Activated T-cell treated with anti-CD3 and anti-CD28 coated beads, Interleukin-2, amount 50 U/mL, for 72 hours (primary cell): ENCODE measurements around the gene ATP10A. TPM values are rescaled to one million over a fixed set of nuclear protein-coding genes. Genes with fewer than 3 reads are reported as not detected.

Experiments used
- ATAC-seq, 2 donors: fragments of 150-1000 bp; cut with Tn5 transposase; replicated peaks in 1 of 2; 2 replicates each; pipeline ENCODE4 v1.10.0; 2021; ENCODE audit warnings: moderate library complexity in 2 of 2, mild to moderate bottlenecking in 1 of 2
- DNase-seq, 2 donors: peaks; one replicate each; pipeline ENCODE4 v3.0.0; 2021 to 2022; ENCODE audit warnings: mixed read lengths in 1 of 2
- H3K27ac Mint-ChIP-seq: one replicate; pipeline ENCODE4 v1.8.0; 2022; ENCODE audit warnings: mild to moderate bottlenecking, moderate library complexity, mixed read lengths
- H3K27me3 Mint-ChIP-seq: one replicate; pipeline ENCODE4 v1.8.0; 2022; ENCODE audit warnings: low read depth, mixed read lengths
- H3K36me3 Mint-ChIP-seq, 2 donors: one replicate each; pipeline ENCODE4 v1.8.0; 2022; ENCODE audit warnings: mixed read lengths in 2 of 2, mild to moderate bottlenecking in 1 of 2; ENCODE audit not compliant: insufficient read depth in 2 of 2
- H3K4me1 Mint-ChIP-seq: one replicate; pipeline ENCODE4 v1.8.0; 2022; ENCODE audit warnings: low read depth, mixed read lengths
- H3K4me3 Mint-ChIP-seq, 2 donors: one replicate each; pipeline ENCODE4 v1.8.0; 2022; ENCODE audit warnings: mild to moderate bottlenecking in 2 of 2, mixed read lengths in 2 of 2, moderate library complexity in 2 of 2
- H3K9me3 Mint-ChIP-seq, 2 donors: one replicate each; pipeline ENCODE4 v1.8.0; 2022; ENCODE audit warnings: mixed read lengths in 2 of 2
- total RNA-seq, 2 donors: library from RNA; stranded (reverse); gene quantifications; one replicate each; pipeline ENCODE4 v1.2.3, GENCODE V29; 2022

The ATP10A gene
- total RNA-seq, 2 donors from 2014 or later = 21.9 to 25.6 TPM

DNA sequence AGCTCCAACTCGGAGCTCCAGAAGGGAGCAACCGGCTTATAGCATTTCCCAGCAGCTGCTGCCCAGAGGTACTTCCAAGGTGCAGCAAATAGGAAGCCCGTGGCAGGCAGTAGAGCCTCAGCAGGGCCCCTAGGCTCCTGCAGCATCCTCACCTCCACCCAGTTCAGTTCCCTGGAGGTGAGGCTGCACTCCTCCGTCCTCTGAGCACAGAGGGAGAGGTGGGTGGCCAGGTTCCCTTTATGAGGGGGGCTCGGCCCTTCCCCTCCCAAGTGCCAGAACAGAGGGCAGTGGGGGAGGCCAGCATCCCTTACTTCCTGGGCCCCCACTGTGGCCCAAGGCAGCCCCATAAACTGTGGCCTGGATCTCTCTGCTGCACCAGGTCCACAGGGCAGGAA, 150.2 kb downstream of the ATP10A start:
- peaks cover 0 to 7% of the 10 kb centered on the region in 2 donors for H3K36me3 Mint-ChIP-seq
- no peak overlapping the region for H3K4me3 Mint-ChIP-seq
- H3K27ac Mint-ChIP-seq = no peak overlapping the region
- ATAC-seq = no peak
- H3K9me3 Mint-ChIP-seq = no peaks in the 10 kb centered on the region
- no peaks in the 10 kb centered on the region for H3K4me1 Mint-ChIP-seq
- no peaks in the 10 kb centered on the region for H3K27me3 Mint-ChIP-seq
- no peak for DNase-seq

- H3K4me3 Mint-ChIP-seq = no peak overlapping the region
- H3K36me3 Mint-ChIP-seq = peaks cover 0 to 7% of the 10 kb centered on the region in 2 donors
- H3K27me3 Mint-ChIP-seq = no peaks in the 10 kb centered on the region
- H3K27ac Mint-ChIP-seq = peak overlapping the region; percentile 74
- DNase-seq (no peak), ATAC-seq (no peak)
- H3K4me1 Mint-ChIP-seq = no peaks in the 10 kb centered on the region
- H3K9me3 Mint-ChIP-seq = no peaks in the 10 kb centered on the region
Observed at GRCh38 chr15:25712192-25712960, 150.8 kb downstream of the ATP10A start.

DNA sequence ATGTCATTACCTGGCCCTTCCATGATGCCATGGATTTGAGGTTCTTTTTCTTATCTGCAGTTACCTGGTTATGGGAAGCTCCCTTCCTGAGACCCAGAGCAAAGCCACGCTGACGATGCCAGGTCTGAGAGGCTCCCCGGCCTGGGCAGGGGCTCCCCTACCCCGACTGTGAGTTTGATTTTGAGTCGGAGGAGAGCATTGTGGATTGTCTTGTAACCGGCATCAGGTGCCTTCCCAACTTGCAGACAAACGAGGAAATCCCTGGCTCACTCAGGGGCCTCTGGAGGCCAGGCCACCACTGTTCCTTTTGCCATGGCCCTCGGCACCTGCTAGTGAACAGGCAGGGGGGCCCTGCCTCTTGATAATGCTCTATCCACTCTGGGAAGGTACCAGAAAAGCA, 151.4 kb downstream of the ATP10A start:
- H3K4me3 Mint-ChIP-seq = no peak overlapping the region
- peaks cover 0 to 7% of the 10 kb centered on the region in 2 donors for H3K36me3 Mint-ChIP-seq
- ATAC-seq = no peak
- no peaks in the 10 kb centered on the region for H3K4me1 Mint-ChIP-seq
- H3K27me3 Mint-ChIP-seq = no peaks in the 10 kb centered on the region
- DNase-seq = no peak
- H3K9me3 Mint-ChIP-seq = no peaks in the 10 kb centered on the region
- no peak overlapping the region for H3K27ac Mint-ChIP-seq

DNA sequence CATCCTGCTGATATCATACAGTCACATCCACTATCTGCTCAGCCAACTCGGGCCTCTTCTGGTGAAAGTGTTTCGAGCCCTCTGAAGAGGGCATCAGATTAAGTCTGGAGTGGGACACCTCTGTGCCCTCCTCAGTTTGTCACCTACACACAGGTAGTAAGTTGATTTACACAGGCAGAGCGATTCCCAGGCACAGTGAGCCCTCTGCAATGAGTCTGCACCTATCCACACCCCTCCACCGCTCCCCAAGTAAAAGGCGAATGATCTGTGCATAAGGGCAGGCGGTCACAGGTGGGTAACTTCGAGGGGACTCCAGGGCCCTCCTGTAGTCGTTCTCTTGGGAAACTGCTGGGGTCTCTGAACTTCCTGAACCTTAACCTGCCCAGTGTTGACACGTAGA, 152.0 kb downstream of the ATP10A start:
- no peak overlapping the region for H3K27ac Mint-ChIP-seq
- no peak for DNase-seq
- H3K4me3 Mint-ChIP-seq = no peak overlapping the region
- no peak for ATAC-seq
- H3K36me3 Mint-ChIP-seq = peaks cover 0 to 7% of the 10 kb centered on the region in 2 donors
- H3K4me1 Mint-ChIP-seq = no peaks in the 10 kb centered on the region
- no peaks in the 10 kb centered on the region for H3K9me3 Mint-ChIP-seq
- no peaks in the 10 kb centered on the region for H3K27me3 Mint-ChIP-seq

- Mint-ChIP-seq H3K36me3 (peaks cover 0 to 7% of the 10 kb centered on the region in 2 donors), H3K4me3 (no peak overlapping the region)
- peak; percentile 56 to 64 for ATAC-seq
Observed at GRCh38 chr15:25710184-25710583, 152.9 kb downstream of the ATP10A start.

DNA sequence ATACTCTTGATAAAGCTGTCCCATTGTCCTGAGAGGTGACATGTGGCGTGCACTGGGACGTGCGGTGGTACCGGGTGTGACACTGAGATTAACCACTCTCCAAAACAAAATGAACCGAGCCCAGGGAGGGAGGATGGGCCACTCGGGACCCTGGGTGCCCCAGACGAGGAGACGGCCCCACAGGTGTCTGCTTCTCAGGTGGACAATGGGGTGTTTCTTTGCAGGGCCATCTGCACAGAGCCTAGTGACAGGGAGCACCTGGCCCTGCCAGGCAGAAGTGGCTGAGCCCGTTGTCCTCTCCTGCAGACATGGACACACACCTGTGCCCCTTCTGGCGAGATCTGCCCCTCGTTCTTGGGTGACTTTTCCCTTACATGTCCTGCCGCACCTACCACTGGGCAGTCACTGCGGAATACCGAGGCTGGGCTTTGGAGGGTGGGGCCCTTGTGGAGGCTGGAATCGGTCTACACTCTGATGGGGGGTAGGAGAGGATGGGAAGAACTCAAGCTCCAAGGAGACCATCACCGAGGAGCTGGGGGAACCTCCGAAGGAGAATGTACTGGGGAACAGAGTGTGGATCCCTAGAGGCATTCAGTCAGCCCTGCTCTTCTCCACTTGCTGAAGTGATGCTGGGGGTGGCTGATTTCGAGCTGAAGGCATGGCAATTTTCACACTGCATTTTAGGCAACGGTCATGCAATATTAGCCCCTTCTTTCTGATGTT, 153.5 kb downstream of the ATP10A start:
- H3K4me3 Mint-ChIP-seq = no peak overlapping the region
- no peak for DNase-seq
- no peaks in the 10 kb centered on the region for H3K4me1 Mint-ChIP-seq
- H3K9me3 Mint-ChIP-seq = no peaks in the 10 kb centered on the region
- peaks cover 0 to 7% of the 10 kb centered on the region in 2 donors for H3K36me3 Mint-ChIP-seq
- ATAC-seq = no peak
- no peaks in the 10 kb centered on the region for H3K27me3 Mint-ChIP-seq
- no peak overlapping the region for H3K27ac Mint-ChIP-seq

More at GRCh38 chr15:25710184-25710583, 152.9 kb downstream of the ATP10A start:
- H3K27ac Mint-ChIP-seq = no peak overlapping the region
- DNase-seq = peak; percentile 47 to 55
- no peaks in the 10 kb centered on the region for H3K9me3 Mint-ChIP-seq
- H3K27me3 Mint-ChIP-seq = no peaks in the 10 kb centered on the region
- H3K4me1 Mint-ChIP-seq = no peaks in the 10 kb centered on the region

DNA sequence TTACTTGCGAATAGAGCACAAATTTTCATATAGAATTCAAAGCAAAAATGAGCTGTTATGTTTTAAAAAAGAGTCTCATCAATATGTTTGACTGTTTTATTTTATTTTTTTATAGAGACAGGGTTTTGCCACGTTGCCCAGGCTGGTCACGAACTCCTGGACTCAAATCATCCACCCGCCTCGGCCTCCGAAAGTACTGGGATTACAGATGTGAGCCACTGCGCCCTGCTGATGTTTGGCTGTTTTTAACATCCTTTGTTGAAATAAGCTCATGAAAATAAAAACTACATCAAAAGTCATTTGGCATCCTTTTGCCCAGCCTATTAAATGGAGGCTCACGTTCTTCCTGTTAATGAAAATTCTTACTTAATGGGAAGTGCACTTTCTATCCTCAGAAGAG, 154.7 kb downstream of the ATP10A start:
- H3K27me3 Mint-ChIP-seq = no peaks in the 10 kb centered on the region
- H3K36me3 Mint-ChIP-seq = peaks cover 0 to 5% of the 10 kb centered on the region in 2 donors
- H3K27ac Mint-ChIP-seq = no peak overlapping the region
- no peak for DNase-seq
- ATAC-seq = no peak
- H3K9me3 Mint-ChIP-seq = no peaks in the 10 kb centered on the region
- H3K4me3 Mint-ChIP-seq = no peak overlapping the region
- no peaks in the 10 kb centered on the region for H3K4me1 Mint-ChIP-seq

- ATAC-seq = no peak
- Mint-ChIP-seq H3K4me3 (no peak overlapping the region), H3K4me1 (no peaks in the 10 kb centered on the region), H3K27me3 (no peaks in the 10 kb centered on the region), H3K9me3 (no peaks in the 10 kb centered on the region), H3K27ac (no peak overlapping the region), H3K36me3 (peaks cover 0 to 5% of the 10 kb centered on the region in 2 donors)
- DNase-seq = no peak
Observed at GRCh38 chr15:25707656-25708365, 155.3 kb downstream of the ATP10A start.

- Mint-ChIP-seq H3K4me3 (no peak overlapping the region), H3K27ac (no peak overlapping the region), H3K9me3 (no peaks in the 10 kb centered on the region), H3K27me3 (no peaks in the 10 kb centered on the region), H3K36me3 (peaks cover 0 to 5% of the 10 kb centered on the region in 2 donors), H3K4me1 (no peaks in the 10 kb centered on the region)
- DNase-seq = no peak
- no peak for ATAC-seq
Observed at GRCh38 chr15:25706176-25706955, 156.8 kb downstream of the ATP10A start.

DNA sequence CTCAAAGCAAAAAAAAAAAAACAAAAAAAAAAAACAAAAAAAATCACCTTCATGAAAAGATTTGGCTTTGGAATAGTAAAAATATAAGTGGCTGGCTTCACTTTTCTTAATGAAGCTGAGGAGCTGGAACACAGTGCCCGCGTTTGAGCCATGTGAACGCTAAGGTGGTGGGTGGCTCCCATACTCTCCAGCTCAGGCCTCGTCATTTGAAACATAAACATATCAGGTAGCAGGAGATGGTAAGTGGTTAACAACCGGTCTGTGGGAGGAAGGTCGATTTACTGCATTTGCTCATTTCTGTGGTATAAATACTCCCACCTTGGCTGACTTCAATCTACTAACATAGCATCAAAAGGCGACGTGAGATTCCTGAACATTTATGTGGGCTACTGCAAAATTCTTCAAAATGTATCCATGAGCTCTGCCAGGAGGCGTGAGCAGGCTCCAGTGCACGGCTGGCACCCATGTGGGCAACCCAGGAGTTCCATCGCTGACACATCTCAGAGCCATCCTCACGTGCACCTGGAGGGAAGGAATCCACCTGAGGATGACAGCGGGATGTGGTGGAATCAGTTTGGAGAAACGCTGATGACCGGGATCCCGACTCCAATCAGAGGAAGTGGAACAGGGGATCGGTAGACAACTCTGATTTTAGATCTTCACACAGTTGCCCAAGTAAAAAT, 157.6 kb downstream of the ATP10A start:
- no peaks in the 10 kb centered on the region for H3K4me1 Mint-ChIP-seq
- H3K27ac Mint-ChIP-seq = no peak overlapping the region
- DNase-seq = no peak
- H3K27me3 Mint-ChIP-seq = no peaks in the 10 kb centered on the region
- ATAC-seq = no peak
- no peaks in the 10 kb centered on the region for H3K9me3 Mint-ChIP-seq
- no peak overlapping the region for H3K4me3 Mint-ChIP-seq
- peaks cover 0 to 8% of the 10 kb centered on the region in 2 donors for H3K36me3 Mint-ChIP-seq

DNA sequence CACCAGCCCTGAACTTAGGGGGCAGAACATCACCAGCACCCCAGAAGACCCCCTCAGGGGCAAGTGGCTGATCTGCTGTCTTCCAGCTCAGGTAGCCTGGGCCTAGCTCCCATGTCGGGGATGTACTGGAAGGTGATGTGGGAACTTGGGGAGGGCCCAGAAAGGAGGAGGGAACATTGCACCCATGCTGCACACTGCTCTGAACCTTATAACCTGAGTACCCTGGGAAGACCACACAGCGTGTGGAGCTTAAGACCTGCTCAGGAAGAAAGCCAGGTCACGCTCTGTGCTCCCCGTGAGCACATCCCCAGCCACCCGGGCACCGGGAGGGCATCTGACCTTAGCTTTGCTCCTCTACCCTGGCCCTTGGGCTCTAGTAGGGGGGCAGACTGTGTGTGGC, 159.4 kb downstream of the ATP10A start:
- H3K27me3 Mint-ChIP-seq = no peaks in the 10 kb centered on the region
- H3K9me3 Mint-ChIP-seq = no peaks in the 10 kb centered on the region
- peaks cover 0 to 13% of the 10 kb centered on the region in 2 donors for H3K36me3 Mint-ChIP-seq
- no peak for DNase-seq
- no peak overlapping the region for H3K4me3 Mint-ChIP-seq
- H3K27ac Mint-ChIP-seq = no peak overlapping the region
- no peak for ATAC-seq
- no peaks in the 10 kb centered on the region for H3K4me1 Mint-ChIP-seq

GRCh38 chr15:25701721-25702465, 161.2 kb downstream of the ATP10A start:
- H3K4me3 Mint-ChIP-seq = no peak overlapping the region
- no peaks in the 10 kb centered on the region for H3K4me1 Mint-ChIP-seq
- no peak overlapping the region for H3K27ac Mint-ChIP-seq
- H3K27me3 Mint-ChIP-seq = no peaks in the 10 kb centered on the region
- H3K36me3 Mint-ChIP-seq = peaks cover 0 to 12% of the 10 kb centered on the region in 2 donors
- DNase-seq (no peak), ATAC-seq (no peak)
- H3K9me3 Mint-ChIP-seq = no peaks in the 10 kb centered on the region
